IMR-90 (cell line): ENCODE results near the gene PARK7. TPM values are rescaled to one million over a fixed set of nuclear protein-coding genes. Genes with fewer than 3 reads are reported as not detected.
A peak's percentile ranks its signal among the peaks of the same experiment; 100 is the strongest.

ENCODE experiments used
- ATAC-seq: fragments of 200-7000 bp; cut with Tn5 transposase; 2 replicates; pipeline ENCODE4 v1.9.1; 2020; ENCODE audit warnings: low read depth, mild to moderate bottlenecking, moderate library complexity
- BruUV-seq: library from RNA; stranded (reverse); fragments of 400-500 nt; replicated peaks from 2 replicates; lab custom pipeline; 2021; lab: Mats Ljungman, UMichigan
- CTCF ChIA-PET: fragments of 300-600 bp; formaldehyde crosslinking; extraction: SDS; loops from one replicate; lab custom pipeline; 2021; ENCODE audit warnings: antibody characterized with exemption; lab: Yijun Ruan, JAX
- POLR2A ChIA-PET: fragments of 300-600 bp; sonication (Branson Sonifier 250); formaldehyde crosslinking; loops from one replicate; lab custom pipeline; 2022; ENCODE audit warnings: antibody characterized with exemption; ENCODE audit not compliant: unreplicated experiment; lab: Charles Lee
- DNase-seq: peaks from one replicate; pipeline ENCODE4 v3.0.0; 2013
- H2AFZ ChIP-seq: replicated peaks from 2 replicates; pipeline ENCODE3; 2013; ENCODE audit warnings: low read length, mild to moderate bottlenecking; ENCODE audit not compliant: poor library complexity
- H2AK5ac ChIP-seq: 2 replicates; pipeline ENCODE4 v1.6.1; 2013; ENCODE audit warnings: low read depth, low read length, inconsistent platforms
- H2AK9ac ChIP-seq: replicated peaks from 2 replicates; pipeline ENCODE3; 2013; ENCODE audit warnings: mild to moderate bottlenecking, low read depth, low read length, moderate library complexity; ENCODE audit not compliant: poor library complexity
- H2BK120ac ChIP-seq: 2 replicates; pipeline ENCODE4 v1.6.1; 2013; ENCODE audit warnings: low read depth, low read length, inconsistent platforms
- H2BK15ac ChIP-seq: 3 replicates; pipeline ENCODE4 v1.6.1; 2013; ENCODE audit warnings: low read depth, low read length, inconsistent platforms
- H2BK20ac ChIP-seq: 2 replicates; pipeline ENCODE4 v1.6.1; 2013; ENCODE audit warnings: low read depth, mild to moderate bottlenecking, inconsistent platforms, low read length, moderate library complexity
- H2BK5ac ChIP-seq: 2 replicates; pipeline ENCODE4 v1.6.1; 2013; ENCODE audit warnings: mild to moderate bottlenecking, low read depth, low read length, inconsistent platforms; ENCODE audit not compliant: poor library complexity, severe bottlenecking
- H3K14ac ChIP-seq: replicated peaks from 2 replicates; pipeline ENCODE4 v1.6.1; 2013; ENCODE audit warnings: low read depth, low read length, inconsistent platforms
- H3K18ac ChIP-seq: 2 replicates; pipeline ENCODE4 v1.6.1; 2013; ENCODE audit warnings: low read depth, low read length, control low read depth
- H3K23ac ChIP-seq: 2 replicates; pipeline ENCODE4 v1.6.1; 2013; ENCODE audit warnings: low read depth, low read length, inconsistent platforms
- H3K27ac ChIP-seq: 2 replicates; pipeline ENCODE4 v1.5.1; 2013; ENCODE audit warnings: mild to moderate bottlenecking, control low read depth, low read length; ENCODE audit not compliant: insufficient read depth
- H3K27me3 ChIP-seq: 2 replicates; pipeline ENCODE4 v1.6.1; 2013; ENCODE audit warnings: low read length; ENCODE audit not compliant: control insufficient read depth, insufficient read depth
- H3K36me3 ChIP-seq: 2 replicates; pipeline ENCODE4 v1.6.1; 2013; ENCODE audit warnings: low read length, mixed read lengths; ENCODE audit not compliant: control insufficient read depth, insufficient read depth
- H3K4ac ChIP-seq: 2 replicates; pipeline ENCODE4 v1.6.1; 2013; ENCODE audit warnings: low read depth, low read length, inconsistent platforms
- H3K4me1 ChIP-seq: 2 replicates; pipeline ENCODE4 v1.6.1; 2013; ENCODE audit warnings: low read length, mixed read lengths; ENCODE audit not compliant: control insufficient read depth, insufficient read depth
- H3K4me2 ChIP-seq: 2 replicates; pipeline ENCODE4 v1.6.1; 2013; ENCODE audit warnings: low read depth, mild to moderate bottlenecking, control low read depth, low read length, moderate library complexity
- H3K4me3 ChIP-seq: 2 replicates; pipeline ENCODE4 v1.5.1; 2013; ENCODE audit warnings: low read depth, mild to moderate bottlenecking, control low read depth, low read length, moderate library complexity; ENCODE audit not compliant: insufficient read depth
- H3K56ac ChIP-seq: 2 replicates; pipeline ENCODE4 v1.6.1; 2013; ENCODE audit warnings: low read length, inconsistent platforms; ENCODE audit not compliant: insufficient read depth; ENCODE audit errors: extremely low read depth
- H3K79me1 ChIP-seq, 2 experiments: 2 replicates each; pipeline ENCODE4 v1.6.1; 2013; ENCODE audit warnings: low read length in 2 of 2, inconsistent platforms in 1 of 2, low read depth in 1 of 2
- H3K9ac ChIP-seq: 2 replicates; pipeline ENCODE4 v1.6.1; 2013; ENCODE audit warnings: low read depth, low read length, control low read depth
- H3K9me1 ChIP-seq: 2 replicates; pipeline ENCODE4 v1.6.1; 2013; ENCODE audit warnings: low read length, inconsistent platforms; ENCODE audit not compliant: insufficient read depth
- H3K9me3 ChIP-seq: 2 replicates; pipeline ENCODE4 v1.6.1; 2013; ENCODE audit warnings: low read length; ENCODE audit not compliant: control insufficient read depth, insufficient read depth
- H4K20me1 ChIP-seq: 2 replicates; pipeline ENCODE4 v1.6.1; 2013; ENCODE audit warnings: low read length, inconsistent platforms; ENCODE audit not compliant: insufficient read depth
- H4K5ac ChIP-seq: 2 replicates; pipeline ENCODE4 v1.6.1; 2013; ENCODE audit warnings: mild to moderate bottlenecking, low read depth, low read length, control low read depth
- H4K8ac ChIP-seq, 2 experiments: 2 replicates each; pipeline ENCODE4 v1.6.1; 2013; ENCODE audit warnings: low read depth in 2 of 2, low read length in 2 of 2, control low read depth in 1 of 2, inconsistent platforms in 1 of 2
- H4K91ac ChIP-seq: 2 replicates; pipeline ENCODE4 v1.6.1; 2013; ENCODE audit warnings: low read depth, low read length, inconsistent platforms; ENCODE audit not compliant: insufficient read depth
- BHLHE40 ChIP-seq: fragments of 150-350 bp; IDR thresholded peaks from 2 replicates; pipeline ENCODE4 v1.6.1; 2016; ENCODE audit warnings: mild to moderate bottlenecking, low read depth, low read length
- CEBPB ChIP-seq: IDR thresholded peaks from 2 replicates; pipeline ENCODE4 v1.6.1; 2012; ENCODE audit warnings: low read depth, low read length, improper control_type of control experiment
- CTCF ChIP-seq: conservative IDR thresholded peaks from 2 replicates; pipeline ENCODE4 v1.5.1; 2012; ENCODE audit warnings: mild to moderate bottlenecking, low read depth, low read length, improper control_type of control experiment
- ELK1 ChIP-seq: fragments of 150-350 bp; IDR thresholded peaks from 2 replicates; pipeline ENCODE4 v1.6.1; 2016; ENCODE audit warnings: low read depth, mild to moderate bottlenecking, low read length, moderate library complexity, borderline replicate concordance
- FOS ChIP-seq: fragments of 150-350 bp; IDR thresholded peaks from 2 replicates; pipeline ENCODE4 v1.6.1; 2016; ENCODE audit warnings: low read depth, low read length
- MAFK ChIP-seq: IDR thresholded peaks from 2 replicates; pipeline ENCODE4 v1.6.1; 2012; ENCODE audit warnings: low read depth, low read length, improper control_type of control experiment
- MXI1 ChIP-seq: IDR thresholded peaks from 2 replicates; pipeline ENCODE4 v1.6.1; 2012; ENCODE audit warnings: low read depth, mild to moderate bottlenecking, low read length, moderate library complexity, borderline replicate concordance
- POLR2A ChIP-seq: IDR thresholded peaks from 2 replicates; pipeline ENCODE4 v1.6.1; 2012; ENCODE audit warnings: mild to moderate bottlenecking, low read depth, low read length
- RAD21 ChIP-seq: IDR thresholded peaks from 2 replicates; pipeline ENCODE4 v1.6.1; 2012; ENCODE audit warnings: low read length, improper control_type of control experiment
- RCOR1 ChIP-seq: IDR thresholded peaks from 2 replicates; pipeline ENCODE4 v1.6.1; 2012; ENCODE audit warnings: mild to moderate bottlenecking, low read length, improper control_type of control experiment; ENCODE audit not compliant: insufficient replicate concordance
- SMC3 ChIP-seq: fragments of 150-350 bp; IDR thresholded peaks from 2 replicates; pipeline ENCODE4 v1.6.1; 2016; ENCODE audit warnings: low read depth, mild to moderate bottlenecking, antibody characterized with exemption, low read length, moderate library complexity
- USF2 ChIP-seq: fragments of 150-350 bp; IDR thresholded peaks from 2 replicates; pipeline ENCODE4 v1.6.1; 2017; ENCODE audit warnings: mild to moderate bottlenecking, antibody characterized with exemption, low read length, low read depth
- WGBS, 2 experiments: methylation state at CpG; one replicate each; pipeline versions ENCODE4 v1.1.5 to v1.1.7; 2013; ENCODE audit warnings: missing lambda C conversion rate in 2 of 2; ENCODE audit not compliant: insufficient read length in 1 of 2; ENCODE audit errors: extremely low coverage in 2 of 2; 5-methylcytosine and 5-hydroxymethylcytosine counted together
- dilution Hi-C: fragments of 300-500 bp; cut with HindIII; formaldehyde crosslinking; loops from one replicate; pipeline ENCODE4 v1.14.3; 2018; ENCODE audit warnings: low sequenced_read_pairs; ENCODE audit not compliant: unreplicated experiment
- in situ Hi-C: fragments of 300-500 bp; cut with MboI; formaldehyde crosslinking; loops from 3 replicates; pipeline ENCODE4 v1.14.3; 2019; ENCODE audit warnings: low sequenced_read_pairs, inconsistent platforms, mixed read lengths
- intact Hi-C: fragments of 100-400 bp; cut with micrococcal nuclease; formaldehyde crosslinking; loops from 2 replicates; pipeline ENCODE4 v1.10.0; 2022
- polyA plus RNA-seq, 3 experiments: library from polyadenylated mRNA; depleted of rRNA; stranded (reverse); fragments of >200 nt; gene quantifications; 2 replicates each; pipeline ENCODE4 v1.2.3, GENCODE V29; 2012; ENCODE audit warnings: low replicate concordance in 1 of 3
- total RNA-seq: library from RNA; depleted of rRNA; stranded (reverse); fragments of >200 nt; gene quantifications from 2 replicates; pipeline ENCODE4 v1.2.3, GENCODE V29; 2012

PARK7 gene
- total and polyA plus RNA-seq, 2 of the 4 experiments (the other 2 are of a cell fraction): 207 to 357 TPM

- 79% methylated on average over 3 of the region's 6 CpGs; no CpG with 5 or more reads in 1 of the 2 experiments for WGBS, 2 experiments
- H2AK9ac ChIP-seq: no peak overlapping the region
- H3K9me3 ChIP-seq: no peaks in the 10 kb centered on the region
- H3K23ac ChIP-seq: no peak overlapping the region
- no peaks in the 10 kb centered on the region for H3K9me1 ChIP-seq
- DNase-seq (peak; percentile 57), ATAC-seq (no peak)
- dilution Hi-C loops: no loop called here
- H4K5ac ChIP-seq: no peak overlapping the region
- no peak overlapping the region for H3K9ac ChIP-seq
- H2BK20ac ChIP-seq: no peak overlapping the region
- H2AFZ ChIP-seq: no peak overlapping the region
- no peak for TF ChIP-seq CTCF
- TF ChIP-seq MAFK: no peak
- no peak for TF ChIP-seq CEBPB
- no peak for TF ChIP-seq SMC3
- TF ChIP-seq USF2: no peak
- no peak for TF ChIP-seq FOS
- no peak for TF ChIP-seq ELK1
- no peak for TF ChIP-seq MXI1
- TF ChIP-seq POLR2A: no peak
- no peak for TF ChIP-seq RCOR1
- TF ChIP-seq BHLHE40: no peak
- no peak for TF ChIP-seq RAD21
- 0 out of 2 replicates have a peak overlapping the region, but pooled peaks have one; percentile 24 for H3K4me2 ChIP-seq
- no peaks in the 10 kb centered on the region; the same call in 1 of the 2 replicates for H3K4me1 ChIP-seq
- no peaks in the 10 kb centered on the region for H4K20me1 ChIP-seq
- ChIA-PET POLR2A (no interaction called here), CTCF (no interaction called here)
- H2BK15ac ChIP-seq: no peak overlapping the region
- no TSS peak for BruUV-seq
- no peak overlapping the region for H2AK5ac ChIP-seq
- H4K91ac ChIP-seq: no peak overlapping the region
- no peak overlapping the region for H3K4me3 ChIP-seq
- no peak overlapping the region for H3K27ac ChIP-seq
- no peak overlapping the region for H4K8ac ChIP-seq
- peaks cover 12% of the 10 kb centered on the region for H3K27me3 ChIP-seq
- H3K56ac ChIP-seq: no peak overlapping the region
- no peaks in the 10 kb centered on the region for H3K36me3 ChIP-seq
- H2BK120ac ChIP-seq: no peak overlapping the region
- no peak overlapping the region for H3K4ac ChIP-seq
- 0 out of 2 replicates have a peak overlapping the region, but pooled peaks have one; percentile 4 for H3K14ac ChIP-seq
- in situ Hi-C loops: no loop called here
- H3K18ac ChIP-seq: no peak overlapping the region
- H2BK5ac ChIP-seq: no peak overlapping the region
- intact Hi-C loops: no loop called here
- H3K79me1 ChIP-seq: no peaks in the 10 kb centered on the region
Measured at GRCh38 chr1:7922301-7922700, 39.2 kb upstream of the PARK7 start.
